ENCODE data around the gene CDK12.
"Not testable (repeated sequence)": the region's sequence is repeated elsewhere in the genome, so short reads cannot be mapped to it uniquely, and the experiment has no call there.

- TF ChIP-seq, protein P1, sequence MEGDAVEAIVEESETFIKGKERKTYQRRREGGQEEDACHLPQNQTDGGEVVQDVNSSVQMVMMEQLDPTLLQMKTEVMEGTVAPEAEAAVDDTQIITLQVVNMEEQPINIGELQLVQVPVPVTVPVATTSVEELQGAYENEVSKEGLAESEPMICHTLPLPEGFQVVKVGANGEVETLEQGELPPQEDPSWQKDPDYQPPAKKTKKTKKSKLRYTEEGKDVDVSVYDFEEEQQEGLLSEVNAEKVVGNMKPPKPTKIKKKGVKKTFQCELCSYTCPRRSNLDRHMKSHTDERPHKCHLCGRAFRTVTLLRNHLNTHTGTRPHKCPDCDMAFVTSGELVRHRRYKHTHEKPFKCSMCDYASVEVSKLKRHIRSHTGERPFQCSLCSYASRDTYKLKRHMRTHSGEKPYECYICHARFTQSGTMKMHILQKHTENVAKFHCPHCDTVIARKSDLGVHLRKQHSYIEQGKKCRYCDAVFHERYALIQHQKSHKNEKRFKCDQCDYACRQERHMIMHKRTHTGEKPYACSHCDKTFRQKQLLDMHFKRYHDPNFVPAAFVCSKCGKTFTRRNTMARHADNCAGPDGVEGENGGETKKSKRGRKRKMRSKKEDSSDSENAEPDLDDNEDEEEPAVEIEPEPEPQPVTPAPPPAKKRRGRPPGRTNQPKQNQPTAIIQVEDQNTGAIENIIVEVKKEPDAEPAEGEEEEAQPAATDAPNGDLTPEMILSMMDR (IDR thresholded peaks at IDR 0.05), result not testable (repeated sequence)
- TF ChIP-seq POLR2A, EP300 (IDR thresholded peaks at IDR 0.05): not testable (repeated sequence)
Measured at GRCh38 chr17:39496921-39497320, 35.6 kb downstream of the CDK12 start.
